AG09319 (cell line): ENCODE results near the gene ANXA6.

Experiments used
- DNase-seq: peaks from one replicate; pipeline ENCODE4 v3.0.0-alpha.2; 2010; ENCODE audit warnings: low read depth; ENCODE audit errors: extremely low read depth
- CTCF ChIP-seq: IDR thresholded peaks from 2 replicates; pipeline ENCODE4 v1.5.1; 2011; ENCODE audit warnings: low read depth, mild to moderate bottlenecking, inconsistent platforms, low read length, moderate library complexity

The ANXA6 gene

GRCh38 chr5:151080613-151081430 is 76.8 kb downstream of the ANXA6 start, which contains the start of gene TNIP1:
Gene TNIP1, minus strand, starts transcription at chr5:151081034. Its CDS starts 15,939 bp downstream, at chr5:151065095.
- DNase-seq, result peak; percentile 83

GRCh38 chr5:151079838-151080612 is 77.6 kb downstream of the ANXA6 start:
- no peak for DNase-seq
- TF ChIP-seq CTCF, result no peak

More at GRCh38 chr5:151080613-151081430, 76.8 kb downstream of the ANXA6 start, which contains the start of gene TNIP1:
- no peak for TF ChIP-seq CTCF

GRCh38 chr5:151078490-151079262 is 78.9 kb downstream of the ANXA6 start:
- TF ChIP-seq CTCF, result no peak
- DNase-seq, result no peak

- no peak for TF ChIP-seq CTCF
- no peak for DNase-seq
Measured at GRCh38 chr5:151077967-151078366, 79.6 kb downstream of the ANXA6 start.

GRCh38 chr5:151077419-151077818 is 80.2 kb downstream of the ANXA6 start:
- no peak for TF ChIP-seq CTCF
- DNase-seq, result no peak

- DNase-seq, result no peak
- no peak for TF ChIP-seq CTCF
Measured at GRCh38 chr5:151076616-151077015, 81.0 kb downstream of the ANXA6 start.
